GM21447 (cell line): ENCODE results near the gene SLAMF6.
"Not testable (repeated sequence)": the region's sequence is repeated elsewhere in the genome, so short reads cannot be mapped to it uniquely, and the experiment has no call there.

Experiments used
- ATAC-seq: cut with Tn5 transposase; IDR thresholded peaks from one replicate; pipeline ENCODE4 v1.9.1; 2021; ENCODE audit not compliant: unreplicated experiment

Gene SLAMF6

GRCh38 chr1:160515908-160516307 is 7.1 kb downstream of the SLAMF6 start:
- not testable (repeated sequence) for ATAC-seq

- ATAC-seq: no peak
Observed at GRCh38 chr1:160504651-160505050, 18.4 kb downstream of the SLAMF6 start.

GRCh38 chr1:160503087-160503486 is 20.0 kb downstream of the SLAMF6 start:
- no peak for ATAC-seq

GRCh38 chr1:160500321-160500990 is 22.6 kb downstream of the SLAMF6 start:
- ATAC-seq: no peak

GRCh38 chr1:160499631-160500030 is 23.4 kb downstream of the SLAMF6 start:
- ATAC-seq: no peak

GRCh38 chr1:160498301-160499065 is 24.6 kb downstream of the SLAMF6 start:
- not testable (repeated sequence) for ATAC-seq

GRCh38 chr1:160496334-160496733 is 26.7 kb downstream of the SLAMF6 start:
- ATAC-seq: no peak

GRCh38 chr1:160494620-160495019 is 28.4 kb downstream of the SLAMF6 start:
- no peak for ATAC-seq

GRCh38 chr1:160492617-160493016 is 30.4 kb downstream of the SLAMF6 start:
- no peak for ATAC-seq

GRCh38 chr1:160491981-160492380 is 31.1 kb downstream of the SLAMF6 start:
- no peak for ATAC-seq

- no peak for ATAC-seq
Observed at GRCh38 chr1:160491017-160491416, 32.0 kb downstream of the SLAMF6 start.

GRCh38 chr1:160489513-160490261 is 33.4 kb downstream of the SLAMF6 start:
- ATAC-seq: no peak

GRCh38 chr1:160488347-160489058 is 34.6 kb downstream of the SLAMF6 start:
- peak; percentile 53 for ATAC-seq

GRCh38 chr1:160486453-160486852 is 36.6 kb downstream of the SLAMF6 start:
- ATAC-seq: no peak

GRCh38 chr1:160483505-160484185 is 39.4 kb downstream of the SLAMF6 start:
- no peak for ATAC-seq

GRCh38 chr1:160481979-160482596 is 41.0 kb downstream of the SLAMF6 start:
- no peak for ATAC-seq

GRCh38 chr1:160480781-160481180 is 42.3 kb downstream of the SLAMF6 start:
- not testable (repeated sequence) for ATAC-seq

- ATAC-seq: not testable (repeated sequence)
Observed at GRCh38 chr1:160479091-160479490, 44.0 kb downstream of the SLAMF6 start.

GRCh38 chr1:160474392-160475242 is 48.4 kb downstream of the SLAMF6 start:
- ATAC-seq: peak; percentile 70
